Stimulated activated CD4-positive, alpha-beta T cell treated with anti-CD3 and anti-CD28 coated beads, Interleukin-4, amount 100 ng/mL, for 4 hours (primary cell): Measurements from ENCODE around the gene KLF6.

Source experiments
- DNase-seq, 2 experiments: peaks; one replicate each; pipeline ENCODE4 v3.0.0-alpha.2; 2020

KLF6 gene

GRCh38 chr10:3774018-3774813 is 10.8 kb downstream of the KLF6 start:
- DNase-seq: no peak

GRCh38 chr10:3773460-3774017 is 11.5 kb downstream of the KLF6 start:
- DNase-seq: no peak

- DNase-seq: no peak
These were observed 12.4 kb downstream of the KLF6 start for GRCh38 chr10:3772361-3773171.

- no peak for DNase-seq
These were observed 14.3 kb downstream of the KLF6 start for GRCh38 chr10:3770611-3771110.

- DNase-seq: no peak
These were observed 15.5 kb downstream of the KLF6 start for GRCh38 chr10:3769556-3769955.

GRCh38 chr10:3766046-3766756 is 18.8 kb downstream of the KLF6 start:
- DNase-seq: no peak

- DNase-seq: no peak
These were observed 19.9 kb downstream of the KLF6 start for GRCh38 chr10:3765146-3765545.

GRCh38 chr10:3764626-3765112 is 20.3 kb downstream of the KLF6 start:
- DNase-seq: no peak

- DNase-seq: no peak
These were observed 21.0 kb downstream of the KLF6 start for GRCh38 chr10:3763852-3764625.

GRCh38 chr10:3763035-3763456 is 22.0 kb downstream of the KLF6 start:
- DNase-seq: no peak

- DNase-seq: no peak
These were observed 22.7 kb downstream of the KLF6 start for GRCh38 chr10:3762309-3762708.

GRCh38 chr10:3761904-3762303 is 23.1 kb downstream of the KLF6 start:
- no peak for DNase-seq

- DNase-seq: no peak
These were observed 23.9 kb downstream of the KLF6 start for GRCh38 chr10:3761021-3761686.

- DNase-seq: no peak
These were observed 24.9 kb downstream of the KLF6 start for GRCh38 chr10:3760083-3760482.

- DNase-seq: no peak
These were observed 25.6 kb downstream of the KLF6 start for GRCh38 chr10:3759397-3759796.

GRCh38 chr10:3758491-3758970 is 26.5 kb downstream of the KLF6 start:
- DNase-seq: no peak

GRCh38 chr10:3757638-3758490 is 27.1 kb downstream of the KLF6 start:
- DNase-seq: peak; percentile 57 to 77

GRCh38 chr10:3757250-3757637 is 27.8 kb downstream of the KLF6 start:
- no peak for DNase-seq

GRCh38 chr10:3756360-3756740 is 28.7 kb downstream of the KLF6 start:
- no peak for DNase-seq
